ENCODE measurements around the gene JPH4. TPM values are rescaled to one million over a fixed set of nuclear protein-coding genes. Genes with fewer than 3 reads are reported as not detected.

The JPH4 gene
- total RNA-seq, 4 donors from 2014 or later: 0.30 to 0.60 (median 0.30) TPM; not detected in 1

DNA sequence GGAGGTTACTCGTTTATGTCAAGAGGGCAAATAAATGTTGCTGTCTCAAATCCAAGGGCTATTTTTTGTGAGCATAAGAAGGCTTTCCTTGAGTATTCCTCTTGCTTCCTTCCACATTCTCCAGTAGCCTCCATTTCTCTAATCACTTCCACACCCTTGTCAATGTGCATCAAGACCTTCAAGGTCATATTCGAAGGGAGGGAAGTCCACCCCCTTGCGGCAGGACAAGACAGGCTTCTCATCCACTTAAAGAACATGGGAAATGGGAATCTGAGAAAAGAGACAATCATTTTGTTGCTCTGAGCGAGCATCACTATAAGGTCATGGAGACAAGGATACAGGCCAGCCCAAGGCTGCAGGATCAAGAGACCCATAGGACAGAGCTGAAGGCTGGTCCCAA, 44.4 kb upstream of the JPH4 start:
- TF ChIP-seq, protein P1, sequence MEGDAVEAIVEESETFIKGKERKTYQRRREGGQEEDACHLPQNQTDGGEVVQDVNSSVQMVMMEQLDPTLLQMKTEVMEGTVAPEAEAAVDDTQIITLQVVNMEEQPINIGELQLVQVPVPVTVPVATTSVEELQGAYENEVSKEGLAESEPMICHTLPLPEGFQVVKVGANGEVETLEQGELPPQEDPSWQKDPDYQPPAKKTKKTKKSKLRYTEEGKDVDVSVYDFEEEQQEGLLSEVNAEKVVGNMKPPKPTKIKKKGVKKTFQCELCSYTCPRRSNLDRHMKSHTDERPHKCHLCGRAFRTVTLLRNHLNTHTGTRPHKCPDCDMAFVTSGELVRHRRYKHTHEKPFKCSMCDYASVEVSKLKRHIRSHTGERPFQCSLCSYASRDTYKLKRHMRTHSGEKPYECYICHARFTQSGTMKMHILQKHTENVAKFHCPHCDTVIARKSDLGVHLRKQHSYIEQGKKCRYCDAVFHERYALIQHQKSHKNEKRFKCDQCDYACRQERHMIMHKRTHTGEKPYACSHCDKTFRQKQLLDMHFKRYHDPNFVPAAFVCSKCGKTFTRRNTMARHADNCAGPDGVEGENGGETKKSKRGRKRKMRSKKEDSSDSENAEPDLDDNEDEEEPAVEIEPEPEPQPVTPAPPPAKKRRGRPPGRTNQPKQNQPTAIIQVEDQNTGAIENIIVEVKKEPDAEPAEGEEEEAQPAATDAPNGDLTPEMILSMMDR (IDR thresholded peaks at IDR 0.05): no peak
- TF ChIP-seq POLR2AphosphoS5 (IDR thresholded peaks at IDR 0.05): no peak
- no peak for TF ChIP-seq POLR2A (IDR thresholded peaks at IDR 0.05)
- TF ChIP-seq EP300 (IDR thresholded peaks at IDR 0.05): no peak
- WGBS: 88% methylated on average over 4 of the region's 4 CpGs
- no peak overlapping the region for H3K27ac ChIP-seq
- no peaks in the 10 kb centered on the region for H3K9me3 ChIP-seq
- H3K36me3 ChIP-seq: no peaks in the 10 kb centered on the region
- H3K27me3 ChIP-seq: peaks cover 8% of the 10 kb centered on the region
- DNase-seq (ENCODE audit: low spot score in 2 of 2): no peak
- no peaks in the 10 kb centered on the region for H3K4me1 ChIP-seq
- no peak overlapping the region for H3K4me3 ChIP-seq

DNA sequence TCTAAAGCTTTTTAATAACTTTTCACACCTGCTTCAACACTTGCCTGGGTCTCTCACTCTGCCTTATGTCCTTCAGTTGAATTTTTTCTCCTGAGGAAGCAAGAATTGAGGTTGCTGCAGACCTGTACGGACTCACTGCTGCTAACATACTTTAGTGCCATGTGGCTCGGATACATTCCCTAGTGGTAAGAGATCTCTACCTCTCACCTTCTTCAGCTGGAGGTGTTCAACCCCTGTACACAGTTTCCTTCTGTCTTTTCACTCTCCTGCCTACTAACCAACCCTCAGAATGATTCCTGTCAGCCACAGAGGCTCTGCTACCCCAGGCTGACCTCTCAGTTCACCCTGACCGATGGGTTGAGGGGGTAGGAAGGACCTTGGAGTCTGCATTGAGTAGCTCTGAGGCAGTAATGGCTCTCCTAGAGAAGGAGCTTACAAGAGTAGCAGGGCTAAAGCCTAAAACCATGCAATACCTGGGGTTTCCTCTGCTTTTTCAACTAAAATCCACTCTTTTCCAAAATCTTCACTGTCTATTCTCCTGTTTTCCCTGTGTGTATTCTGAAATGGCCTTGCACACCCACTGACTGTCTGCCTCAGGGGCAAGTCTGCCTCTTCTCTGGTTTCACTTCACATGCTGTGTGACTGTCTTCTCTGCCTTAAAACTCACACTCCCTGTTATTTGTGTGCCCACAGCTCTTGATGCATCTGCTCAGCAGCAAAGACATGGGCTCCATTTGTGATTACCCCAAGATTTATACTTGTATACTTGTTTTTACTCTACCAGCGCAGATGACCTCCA, 43.5 kb upstream of the JPH4 start:
- no peak overlapping the region for H3K27ac ChIP-seq
- TF ChIP-seq EP300 (IDR thresholded peaks at IDR 0.05): no peak
- no peak for TF ChIP-seq POLR2AphosphoS5 (IDR thresholded peaks at IDR 0.05)
- TF ChIP-seq POLR2A (IDR thresholded peaks at IDR 0.05): no peak
- TF ChIP-seq, protein P1 (IDR thresholded peaks at IDR 0.05): no peak
- WGBS: 76% methylated on average over 4 of the region's 4 CpGs
- H3K4me1 ChIP-seq: no peaks in the 10 kb centered on the region
- H3K4me3 ChIP-seq: no peak overlapping the region
- H3K9me3 ChIP-seq: no peaks in the 10 kb centered on the region
- peaks cover 8% of the 10 kb centered on the region for H3K27me3 ChIP-seq
- DNase-seq (ENCODE audit: low spot score in 2 of 2): no peak
- H3K36me3 ChIP-seq: no peaks in the 10 kb centered on the region

DNA sequence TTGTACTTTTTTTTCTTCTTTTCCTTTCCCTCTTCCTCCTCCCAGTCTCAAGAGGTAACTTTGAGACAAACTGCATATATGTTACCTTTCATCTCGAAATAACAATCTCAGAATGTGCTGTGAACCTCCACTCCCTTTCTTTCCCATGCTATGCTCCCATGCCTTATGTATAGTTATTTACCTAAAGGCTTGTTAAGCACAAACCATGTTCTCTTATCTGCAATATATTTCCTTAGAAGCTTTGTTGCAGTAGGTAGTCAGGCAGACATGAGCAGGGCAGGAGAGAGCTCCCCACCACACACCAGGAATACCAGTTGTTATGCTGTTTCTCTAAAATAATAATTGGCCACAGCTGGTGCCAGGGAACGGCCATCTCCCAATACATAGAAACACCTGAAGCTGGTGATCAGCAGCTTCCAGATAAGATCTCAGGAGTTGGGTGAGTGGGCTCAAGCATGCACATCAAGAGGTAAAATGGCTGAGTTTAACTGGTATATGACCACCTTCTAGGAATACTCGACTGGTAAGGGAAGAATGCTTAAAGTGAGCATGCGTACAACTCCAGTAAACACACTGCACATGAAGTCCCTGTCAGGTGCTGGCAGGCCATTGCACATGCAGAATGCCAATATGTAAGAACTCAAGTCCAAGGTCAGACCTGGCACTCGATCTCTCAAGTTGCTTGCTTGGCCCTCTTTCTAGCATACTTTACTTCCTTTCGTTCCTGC, 42.8 kb upstream of the JPH4 start:
- Histone ChIP-seq H3K27me3 (peaks cover 8% of the 10 kb centered on the region), H3K4me1 (no peaks in the 10 kb centered on the region), H3K27ac (no peak overlapping the region), H3K36me3 (no peaks in the 10 kb centered on the region), H3K9me3 (no peaks in the 10 kb centered on the region), H3K4me3 (no peak overlapping the region)
- 66% methylated on average over 6 of the region's 6 CpGs for WGBS
- TF ChIP-seq POLR2A (IDR thresholded peaks at IDR 0.05) (no peak), EP300 (IDR thresholded peaks at IDR 0.05) (no peak), POLR2AphosphoS5 (IDR thresholded peaks at IDR 0.05) (no peak)
- TF ChIP-seq, protein P1 (IDR thresholded peaks at IDR 0.05): no peak
- DNase-seq (ENCODE audit: low spot score in 2 of 2): no peak

DNA sequence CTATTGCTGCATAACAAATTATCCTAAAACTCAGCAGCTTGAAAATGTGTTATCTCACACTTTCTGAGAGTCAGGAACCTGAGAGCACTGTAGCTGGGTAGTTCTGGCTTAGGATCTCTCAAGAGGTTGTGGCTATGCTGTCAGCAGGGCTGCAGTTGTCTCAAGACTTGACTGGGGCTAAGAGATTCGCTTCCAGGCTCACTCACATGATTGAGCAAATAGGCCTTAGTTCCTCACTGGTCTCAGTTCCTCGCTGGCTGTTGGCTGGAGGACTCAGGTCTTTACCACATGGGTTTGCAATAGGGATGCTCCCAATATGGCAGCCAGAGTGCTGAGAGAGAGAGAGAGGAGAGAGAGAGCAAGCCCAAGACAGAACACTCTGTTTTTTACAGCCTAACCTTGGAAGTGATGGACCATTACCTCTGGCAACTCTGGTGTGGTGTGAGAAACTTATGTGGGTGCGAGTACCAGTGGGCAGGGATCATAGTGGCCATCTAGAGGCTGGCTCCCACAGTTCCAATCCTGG, 41.6 kb upstream of the JPH4 start:
- WGBS: 75% methylated on average over 3 of the region's 3 CpGs
- Histone ChIP-seq H3K4me1 (no peaks in the 10 kb centered on the region), H3K27me3 (peaks cover 8% of the 10 kb centered on the region), H3K36me3 (no peaks in the 10 kb centered on the region), H3K27ac (no peak overlapping the region), H3K4me3 (no peak overlapping the region), H3K9me3 (no peaks in the 10 kb centered on the region)
- TF ChIP-seq POLR2A (IDR thresholded peaks at IDR 0.05) (no peak), EP300 (IDR thresholded peaks at IDR 0.05) (no peak), POLR2AphosphoS5 (IDR thresholded peaks at IDR 0.05) (no peak)
- TF ChIP-seq, protein P1 (IDR thresholded peaks at IDR 0.05): no peak
- DNase-seq (ENCODE audit: low spot score in 2 of 2): no peak

DNA sequence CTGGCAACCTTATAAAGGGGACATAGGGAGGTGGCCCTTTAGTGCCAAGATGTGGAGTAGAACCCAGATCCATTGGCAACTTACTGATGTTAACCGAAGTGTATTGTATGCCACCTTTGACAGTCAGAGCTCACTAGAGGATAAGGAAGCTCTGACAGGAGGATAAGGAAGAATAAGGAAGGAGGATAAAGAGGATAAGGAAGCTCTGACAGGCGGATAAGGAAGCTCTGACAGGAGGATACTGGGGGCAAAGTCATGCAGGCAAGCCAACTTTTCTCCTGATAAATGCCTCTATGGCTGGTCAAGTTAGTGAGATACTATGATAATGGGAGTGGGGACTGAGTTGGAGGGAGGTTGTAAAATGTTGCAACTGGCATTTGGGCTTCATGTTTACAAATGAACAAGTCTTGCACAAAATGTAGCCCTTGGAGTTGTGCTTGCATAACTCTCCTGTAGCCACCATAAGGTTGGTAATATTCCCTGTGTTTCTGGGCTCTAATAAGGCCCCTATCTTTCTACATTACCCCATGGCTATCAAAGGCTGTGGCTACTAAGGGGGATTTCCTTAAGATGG, 39.9 kb upstream of the JPH4 start:
- Histone ChIP-seq H3K4me3 (no peak overlapping the region), H3K27me3 (peaks cover 8% of the 10 kb centered on the region), H3K36me3 (no peaks in the 10 kb centered on the region), H3K27ac (no peak overlapping the region), H3K9me3 (no peaks in the 10 kb centered on the region), H3K4me1 (no peaks in the 10 kb centered on the region)
- DNase-seq (ENCODE audit: low spot score in 2 of 2): no peak
- no peak for TF ChIP-seq EP300 (IDR thresholded peaks at IDR 0.05)
- WGBS: 79% methylated on average over 2 of the region's 2 CpGs
